Trophoblast cell (in vitro differentiated cells and primary cell): ENCODE data around the gene KIAA1549.

ENCODE experiments used
- DNase-seq, 2 donors: peaks; one replicate each; pipeline ENCODE4 v3.0.0-alpha.2; 2016
- H2AFZ ChIP-seq: 2 replicates; pipeline ENCODE4 v1.6.1; 2013; ENCODE audit warnings: low read length, moderate library complexity, mild to moderate bottlenecking; ENCODE audit not compliant: insufficient read depth, poor library complexity
- H2AK5ac ChIP-seq: 2 replicates; pipeline ENCODE4 v1.6.1; 2013; ENCODE audit warnings: mild to moderate bottlenecking, low read length
- H2BK120ac ChIP-seq: 2 replicates; pipeline ENCODE4 v1.6.1; 2013; ENCODE audit warnings: low read length, mild to moderate bottlenecking, moderate library complexity; ENCODE audit not compliant: insufficient read depth, poor library complexity
- H2BK12ac ChIP-seq: 2 replicates; pipeline ENCODE4 v1.6.1; 2013; ENCODE audit warnings: mild to moderate bottlenecking, low read length, moderate library complexity
- H2BK5ac ChIP-seq: 2 replicates; pipeline ENCODE4 v1.6.1; 2013; ENCODE audit warnings: low read length, low read depth, moderate library complexity, mild to moderate bottlenecking; ENCODE audit not compliant: poor library complexity
- H3K14ac ChIP-seq: 2 replicates; pipeline ENCODE4 v1.6.1; 2013; ENCODE audit warnings: mild to moderate bottlenecking, low read length
- H3K18ac ChIP-seq: 2 replicates; pipeline ENCODE4 v1.6.1; 2013; ENCODE audit warnings: mild to moderate bottlenecking, low read length
- H3K23ac ChIP-seq: 2 replicates; pipeline ENCODE4 v1.6.1; 2013; ENCODE audit warnings: low read length
- H3K27ac ChIP-seq: 2 replicates; pipeline ENCODE4 v1.5.1; 2013; ENCODE audit warnings: low read depth, mild to moderate bottlenecking, inconsistent platforms, low read length, moderate library complexity
- H3K27me3 ChIP-seq: 2 replicates; pipeline ENCODE4 v1.6.1; 2013; ENCODE audit warnings: inconsistent platforms, mild to moderate bottlenecking, low read length, moderate library complexity; ENCODE audit not compliant: insufficient read depth
- H3K36me3 ChIP-seq, 2 experiments: 1 replicate in 1 of 2; 2 replicates in 1 of 2; pipeline ENCODE4 v1.6.1; 2013; ENCODE audit warnings: low read length in 2 of 2, mild to moderate bottlenecking in 2 of 2, moderate library complexity in 1 of 2; ENCODE audit not compliant: insufficient read depth in 2 of 2, control insufficient read depth in 1 of 2
- H3K4ac ChIP-seq: 2 replicates; pipeline ENCODE4 v1.6.1; 2013; ENCODE audit warnings: low read depth, mild to moderate bottlenecking, low read length, moderate library complexity
- H3K4me1 ChIP-seq, 2 experiments: 1 replicate in 1 of 2; 2 replicates in 1 of 2; pipeline ENCODE4 v1.6.1; 2013; ENCODE audit warnings: low read length in 2 of 2, mild to moderate bottlenecking in 2 of 2, moderate library complexity in 1 of 2; ENCODE audit not compliant: insufficient read depth in 2 of 2, control insufficient read depth in 1 of 2
- H3K4me2 ChIP-seq: 2 replicates; pipeline ENCODE4 v1.6.1; 2013; ENCODE audit warnings: inconsistent platforms, mild to moderate bottlenecking, low read length, moderate library complexity
- H3K4me3 ChIP-seq: 2 replicates; pipeline ENCODE4 v1.5.1; 2013; ENCODE audit warnings: mild to moderate bottlenecking, low read depth, low read length, inconsistent platforms
- H3K79me1 ChIP-seq: one replicate; pipeline ENCODE4 v1.6.1; 2013; ENCODE audit warnings: low read length
- H3K79me2 ChIP-seq: 2 replicates; pipeline ENCODE4 v1.6.1; 2013; ENCODE audit warnings: low read length, mild to moderate bottlenecking; ENCODE audit not compliant: control insufficient read depth, insufficient read depth, poor library complexity
- H3K9ac ChIP-seq: 2 replicates; pipeline ENCODE4 v1.6.1; 2013; ENCODE audit warnings: mild to moderate bottlenecking, low read length
- H3K9me3 ChIP-seq: 2 replicates; pipeline ENCODE4 v1.6.1; 2013; ENCODE audit warnings: low read depth, mild to moderate bottlenecking, control low read depth, inconsistent platforms, low read length; ENCODE audit not compliant: insufficient read depth
- H4K12ac ChIP-seq: 2 replicates; pipeline ENCODE4 v1.6.1; 2013; ENCODE audit warnings: low read depth, mild to moderate bottlenecking, low read length, moderate library complexity
- H4K8ac ChIP-seq: 2 replicates; pipeline ENCODE4 v1.6.1; 2013; ENCODE audit warnings: low read depth, mild to moderate bottlenecking, low read length, moderate library complexity
- H4K91ac ChIP-seq: one replicate; pipeline ENCODE4 v1.6.1; 2013; ENCODE audit warnings: low read depth, mild to moderate bottlenecking, low read length, moderate library complexity
- WGBS: extraction: QIAGEN DNeasy Blood & Tissue Kit; methylation state at CpG from one replicate; pipeline ENCODE4 v1.1.7; 2013; ENCODE audit warnings: missing lambda C conversion rate; ENCODE audit not compliant: insufficient read length, insufficient coverage; ENCODE audit errors: extremely low coverage; 5-methylcytosine and 5-hydroxymethylcytosine counted together

KIAA1549 gene

DNA sequence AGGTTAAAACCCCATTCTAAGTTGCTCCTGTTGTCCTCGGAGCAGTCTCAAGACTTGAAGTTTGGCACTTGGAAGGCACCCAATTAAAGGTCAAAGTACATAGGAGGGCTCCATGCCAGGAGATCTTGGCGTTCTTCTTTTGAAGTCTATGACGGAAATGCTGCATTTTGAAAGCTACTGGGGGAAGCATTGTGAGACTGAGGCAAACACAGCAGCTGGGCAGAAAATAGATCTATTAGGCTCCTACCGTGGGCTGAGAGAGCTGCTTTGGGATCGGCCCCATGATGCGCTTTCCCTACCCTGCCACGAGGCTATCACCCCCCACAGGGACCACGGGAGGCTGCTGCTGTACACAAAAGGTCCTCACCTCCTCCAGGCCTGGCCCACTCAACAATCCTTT is 20.0 kb downstream of the KIAA1549 start:
- no peak overlapping the region for H4K12ac ChIP-seq
- no peak overlapping the region for H3K9ac ChIP-seq
- no peak overlapping the region for H4K91ac ChIP-seq
- no peak overlapping the region for H3K27ac ChIP-seq
- no peak overlapping the region for H2AK5ac ChIP-seq
- H3K9me3 ChIP-seq, result peaks cover 2% of the 10 kb centered on the region
- no peak overlapping the region for H2BK12ac ChIP-seq
- WGBS, result no CpG with 5 or more reads among the region's 8 CpGs
- no peaks in the 10 kb centered on the region for H3K79me1 ChIP-seq
- no peak for DNase-seq
- no peak overlapping the region for H3K18ac ChIP-seq
- H3K36me3 ChIP-seq, result no peaks in the 10 kb centered on the region
- H3K4ac ChIP-seq, result peak overlapping the region; percentile 53
- no peak overlapping the region for H2BK120ac ChIP-seq
- H4K8ac ChIP-seq, result no peak overlapping the region
- no peak overlapping the region for H3K14ac ChIP-seq
- H3K4me2 ChIP-seq, result no peak overlapping the region
- no peak overlapping the region for H2BK5ac ChIP-seq
- no peak overlapping the region for H3K4me3 ChIP-seq
- H3K4me1 ChIP-seq, result peaks cover 0 to 2% of the 10 kb centered on the region in 2 experiments
- H3K27me3 ChIP-seq, result no peaks in the 10 kb centered on the region
- peaks cover 4% of the 10 kb centered on the region for H3K79me2 ChIP-seq
- H2AFZ ChIP-seq, result no peak overlapping the region
- H3K23ac ChIP-seq, result no peak overlapping the region

DNA sequence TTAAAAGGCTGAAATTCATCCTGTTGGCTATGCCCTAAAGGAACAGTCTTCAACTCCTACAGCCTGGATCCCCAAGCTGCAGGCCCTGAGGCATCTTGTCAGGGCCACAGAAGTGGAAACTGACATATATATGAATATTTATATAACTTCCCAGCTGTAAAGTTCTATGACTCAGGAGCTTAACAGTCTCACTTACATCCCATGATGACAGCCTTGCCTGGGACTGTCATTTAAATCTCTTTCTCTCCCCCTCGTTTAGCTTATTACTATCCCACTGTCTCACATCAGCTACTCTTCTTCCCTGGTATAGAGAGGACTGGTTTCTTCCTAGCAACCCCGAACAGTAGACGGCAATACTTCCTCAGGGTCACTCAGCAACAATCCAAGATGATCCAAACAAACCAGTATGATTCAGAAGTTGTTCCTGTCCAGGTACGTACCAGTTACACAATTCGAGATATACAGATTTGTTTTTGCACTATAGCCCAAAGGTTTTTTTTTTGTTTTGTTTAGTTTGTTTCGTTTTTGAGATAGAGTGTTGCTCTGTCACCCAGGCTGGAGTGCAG is 22.7 kb downstream of the KIAA1549 start:
- Histone ChIP-seq H3K9ac (no peak overlapping the region), H2BK5ac (no peak overlapping the region), H4K8ac (no peak overlapping the region), H2AK5ac (no peak overlapping the region), H3K36me3 (no peaks in the 10 kb centered on the region), H3K27me3 (no peaks in the 10 kb centered on the region), H3K14ac (no peak overlapping the region), H3K4ac (no peak overlapping the region), H2BK12ac (no peak overlapping the region), H3K4me3 (no peak overlapping the region), H2AFZ (no peak overlapping the region), H3K18ac (peak overlapping the region; percentile 55), H3K79me2 (no peaks in the 10 kb centered on the region), H2BK120ac (no peak overlapping the region), H3K23ac (no peak overlapping the region), H3K27ac (no peak overlapping the region), H4K91ac (no peak overlapping the region), H3K4me1 (peaks cover 4 to 6% of the 10 kb centered on the region in 2 experiments), H4K12ac (no peak overlapping the region), H3K9me3 (peaks cover 2% of the 10 kb centered on the region), H3K4me2 (no peak overlapping the region), H3K79me1 (no peaks in the 10 kb centered on the region)
- WGBS, result no CpG with 5 or more reads among the region's 6 CpGs
- peak; percentile 80 to 95 for DNase-seq

DNA sequence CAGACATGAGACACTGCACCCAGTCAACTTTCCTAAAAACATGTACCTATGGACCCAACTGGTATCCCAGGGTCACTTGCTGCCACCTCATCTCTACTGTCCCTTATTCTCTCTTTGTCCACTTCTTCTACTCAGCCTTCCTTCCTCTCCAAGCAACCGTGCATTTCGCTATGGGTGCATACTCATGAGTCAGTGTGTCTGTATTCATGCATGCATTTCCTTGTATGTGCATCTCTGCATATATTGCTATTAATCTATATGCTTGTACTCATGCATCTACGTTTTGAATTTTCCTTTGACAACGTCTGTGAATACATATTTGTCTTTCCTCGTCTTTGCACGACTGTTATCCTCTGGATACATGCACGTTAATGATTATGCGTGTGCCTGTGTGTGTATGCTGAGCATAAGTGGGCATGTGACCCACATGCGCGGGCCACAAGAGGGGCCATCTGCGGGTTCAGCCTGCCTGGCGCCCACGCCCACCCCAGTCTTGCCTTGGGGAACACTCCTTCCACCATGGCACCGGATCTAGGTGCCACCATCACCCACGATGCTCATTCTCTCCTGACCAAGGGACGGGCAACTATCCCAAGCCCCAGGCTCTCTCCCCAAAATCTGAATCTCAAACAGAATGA is 23.3 kb downstream of the KIAA1549 start:
- WGBS, result no CpG with 5 or more reads among the region's 16 CpGs
- no peak overlapping the region for H3K27ac ChIP-seq
- no peak overlapping the region for H2AFZ ChIP-seq
- no peak overlapping the region for H4K12ac ChIP-seq
- H2BK120ac ChIP-seq, result no peak overlapping the region
- no peak overlapping the region for H2BK5ac ChIP-seq
- H3K9ac ChIP-seq, result no peak overlapping the region
- no peak overlapping the region for H3K4me2 ChIP-seq
- H3K9me3 ChIP-seq, result peaks cover 2% of the 10 kb centered on the region
- DNase-seq, result peak in 1 of 2 donors; percentile 60
- H3K4me3 ChIP-seq, result no peak overlapping the region
- H2AK5ac ChIP-seq, result no peak overlapping the region
- H3K79me1 ChIP-seq, result no peaks in the 10 kb centered on the region
- no peak overlapping the region for H4K91ac ChIP-seq
- H3K4me1 ChIP-seq, result peaks cover 4 to 6% of the 10 kb centered on the region in 2 experiments
- no peaks in the 10 kb centered on the region for H3K27me3 ChIP-seq
- H3K23ac ChIP-seq, result no peak overlapping the region
- H3K36me3 ChIP-seq, result no peaks in the 10 kb centered on the region
- H3K18ac ChIP-seq, result peak overlapping the region; percentile 55
- H4K8ac ChIP-seq, result no peak overlapping the region
- H3K79me2 ChIP-seq, result no peaks in the 10 kb centered on the region
- no peak overlapping the region for H3K14ac ChIP-seq
- no peak overlapping the region for H2BK12ac ChIP-seq
- no peak overlapping the region for H3K4ac ChIP-seq

DNA sequence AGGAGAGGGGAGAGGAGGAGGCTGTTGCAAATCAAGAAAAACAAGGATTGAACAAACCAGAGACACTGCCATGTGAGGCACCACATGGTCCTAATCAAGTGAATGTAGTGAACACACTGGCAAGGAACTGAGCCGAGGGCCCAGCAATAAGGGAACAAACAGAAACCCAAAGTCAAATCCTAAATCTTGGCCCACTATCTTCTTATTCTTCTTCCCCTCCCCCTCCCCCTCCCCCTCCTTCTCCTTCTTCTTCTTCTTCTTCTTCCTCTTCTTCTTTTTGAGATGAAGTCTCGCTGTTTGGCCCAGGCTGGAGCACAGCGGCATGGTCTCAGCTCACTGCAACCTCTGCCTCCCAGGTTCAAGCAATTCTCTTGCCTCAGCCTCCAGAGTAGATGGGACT is 24.0 kb downstream of the KIAA1549 start:
- Histone ChIP-seq H3K9me3 (peaks cover 2% of the 10 kb centered on the region), H3K4me3 (no peak overlapping the region), H4K8ac (no peak overlapping the region), H2BK120ac (no peak overlapping the region), H3K27ac (no peak overlapping the region), H2AK5ac (no peak overlapping the region), H3K79me2 (no peaks in the 10 kb centered on the region), H3K4me2 (no peak overlapping the region), H3K14ac (no peak overlapping the region), H4K91ac (no peak overlapping the region), H3K23ac (no peak overlapping the region), H3K27me3 (no peaks in the 10 kb centered on the region), H3K18ac (no peak overlapping the region), H2BK12ac (no peak overlapping the region), H3K36me3 (no peaks in the 10 kb centered on the region), H3K79me1 (no peaks in the 10 kb centered on the region), H3K9ac (no peak overlapping the region), H2AFZ (no peak overlapping the region), H4K12ac (no peak overlapping the region), H3K4ac (no peak overlapping the region), H3K4me1 (peaks cover 4 to 9% of the 10 kb centered on the region in 2 experiments), H2BK5ac (no peak overlapping the region)
- DNase-seq, result no peak
- WGBS, result no CpG with 5 or more reads among the region's 3 CpGs
